Omental fat pad (tissue), 4 donors: ENCODE measurements around the gene RSKR. TPM values are rescaled to one million over a fixed set of nuclear protein-coding genes. Genes with fewer than 3 reads are reported as not detected.
"Not testable (repeated sequence)": the region's sequence is repeated elsewhere in the genome, so short reads cannot be mapped to it uniquely, and the experiment has no call there.

Source experiments
- ATAC-seq: fragments of 150-250 bp; one replicate; pipeline ENCODE4 v1.9.1; 2016; ENCODE audit warnings: mild to moderate bottlenecking, moderate library complexity; ENCODE audit not compliant: low FRiP score
- DNase-seq: peaks from one replicate; pipeline ENCODE4 v3.0.0-alpha.2; 2019; ENCODE audit warnings: low spot score
- CTCF ChIP-seq, 3 donors: fragments of 450-650 bp; IDR thresholded peaks; one replicate each; pipeline ENCODE4 v1.5.1; 2016 to 2017; ENCODE audit warnings: antibody characterized with exemption in 3 of 3, mild to moderate bottlenecking in 3 of 3, moderate library complexity in 2 of 3
- total RNA-seq, 4 donors: library from RNA; depleted of rRNA; stranded (reverse); fragments of >200 nt; gene quantifications; one replicate each; pipeline ENCODE4 v1.1.0, GENCODE V29; 2016

The RSKR gene
- total RNA-seq, 4 donors from 2014 or later: 3.6 to 10.6 (median 8.0) TPM

GRCh38 chr17:28610376-28610775 is 3.6 kb downstream of the RSKR start:
- no peak for DNase-seq
- no peak for TF ChIP-seq CTCF (IDR thresholded peaks at IDR 0.05)
- no peak for ATAC-seq

GRCh38 chr17:28604031-28604430 is 10.0 kb downstream of the RSKR start:
- ATAC-seq, DNase-seq: not testable (repeated sequence)

- TF ChIP-seq CTCF (IDR thresholded peaks at IDR 0.05): no peak
- peak; percentile 85 for DNase-seq
- peak; percentile 77 for ATAC-seq
Measured at GRCh38 chr17:28599311-28600184, 14.4 kb downstream of the RSKR start.

GRCh38 chr17:28598799-28599310 is 15.1 kb downstream of the RSKR start, which contains the start of gene SPAG5:
TSS of gene SPAG5 (minus strand) at chr17:28599025. CDS start at chr17:28598946, 79 bp downstream.
- DNase-seq (peak; percentile 84), ATAC-seq (peak; percentile 99)
- no peak for TF ChIP-seq CTCF (IDR thresholded peaks at IDR 0.05)

GRCh38 chr17:28598389-28598788 is 15.6 kb downstream of the RSKR start:
- no peak for DNase-seq
- no peak for ATAC-seq
- TF ChIP-seq CTCF (IDR thresholded peaks at IDR 0.05): no peak

- DNase-seq (no peak), ATAC-seq (no peak)
- TF ChIP-seq CTCF (IDR thresholded peaks at IDR 0.05): no peak
Measured at GRCh38 chr17:28597606-28598383, 16.2 kb downstream of the RSKR start.

GRCh38 chr17:28592260-28592659 is 21.7 kb downstream of the RSKR start:
- ATAC-seq (no peak), DNase-seq (no peak)
- no peak for TF ChIP-seq CTCF (IDR thresholded peaks at IDR 0.05)
